Endodermal cell (in vitro differentiated cells): Measurements from ENCODE around the gene CEBPZOS. TPM values are rescaled to one million over a fixed set of nuclear protein-coding genes. Genes with fewer than 3 reads are reported as not detected.

Experiments used
- DNase-seq: peaks from one replicate; pipeline ENCODE4 v3.0.0-alpha.2; 2017
- H3K27ac ChIP-seq: 2 replicates; pipeline ENCODE4 v1.5.1; 2013; ENCODE audit warnings: mild to moderate bottlenecking, low read depth, low read length, moderate library complexity
- H3K27me3 ChIP-seq: 2 replicates; pipeline ENCODE4 v1.6.1; 2013; ENCODE audit warnings: mild to moderate bottlenecking, low read length, moderate library complexity; ENCODE audit not compliant: insufficient read depth, control insufficient read depth, poor library complexity, severe bottlenecking
- H3K36me3 ChIP-seq: 2 replicates; pipeline ENCODE4 v1.7.0; 2013; ENCODE audit warnings: mild to moderate bottlenecking, low read length, moderate library complexity; ENCODE audit not compliant: control insufficient read depth, insufficient read depth
- H3K4me1 ChIP-seq: one replicate; pipeline ENCODE4 v1.7.0; 2013; ENCODE audit warnings: low read length; ENCODE audit not compliant: control insufficient read depth, insufficient read depth
- H3K4me3 ChIP-seq: 2 replicates; pipeline ENCODE4 v1.5.1; 2013; ENCODE audit warnings: mild to moderate bottlenecking, low read length, moderate library complexity
- H3K9ac ChIP-seq: 2 replicates; pipeline ENCODE4 v1.6.1; 2013; ENCODE audit warnings: mild to moderate bottlenecking, low read length, moderate library complexity; ENCODE audit not compliant: poor library complexity, severe bottlenecking; ENCODE audit errors: extremely low read depth
- H3K9me3 ChIP-seq: 2 replicates; pipeline ENCODE4 v1.6.1; 2013; ENCODE audit warnings: mild to moderate bottlenecking, low read length, moderate library complexity; ENCODE audit not compliant: control insufficient read depth
- H3K27ac Mint-ChIP-seq: 2 replicates; pipeline ENCODE4 v1.8.0; 2020; ENCODE audit warnings: mixed read lengths
- H3K27me3 Mint-ChIP-seq: 2 replicates; pipeline ENCODE4 v1.8.0; 2021; ENCODE audit warnings: mild to moderate bottlenecking, mixed read lengths; ENCODE audit not compliant: insufficient read depth
- H3K36me3 Mint-ChIP-seq: 2 replicates; pipeline ENCODE4 v1.8.0; 2020; ENCODE audit warnings: low read depth, mixed read lengths
- H3K4me1 Mint-ChIP-seq: 2 replicates; pipeline ENCODE4 v1.8.0; 2020; ENCODE audit warnings: mixed read lengths
- H3K4me3 Mint-ChIP-seq: 2 replicates; pipeline ENCODE4 v1.8.0; 2020; ENCODE audit warnings: mild to moderate bottlenecking, moderate library complexity, mixed read lengths
- H3K9me3 Mint-ChIP-seq: 2 replicates; pipeline ENCODE4 v1.8.0; 2020; ENCODE audit warnings: mild to moderate bottlenecking, mixed read lengths
- WGBS, 2 experiments: methylation state at CpG; one replicate each; pipeline versions ENCODE4 v1.1.5 to v1.1.7; 2013; ENCODE audit warnings: missing lambda C conversion rate in 2 of 2, mixed read lengths in 1 of 2; ENCODE audit not compliant: insufficient coverage in 1 of 2, insufficient read length in 1 of 2; 5-methylcytosine and 5-hydroxymethylcytosine counted together
- total RNA-seq, 2 donors: library from RNA; stranded (reverse); fragmentation: NEBNext Ultra II Directional in 1 of 2; extraction: Animal tissue kit (Norgen Biotek cat#: 25700) in 1 of 2; gene quantifications; 2 replicates in 1 of 2; 3 replicates in 1 of 2; pipeline ENCODE4 v1.2.1, GENCODE V29; 2021
- TF ChIP-seq, protein P1 (sequence below): fragments of 200-600 bp; sonication (generic); conservative IDR thresholded peaks from 2 replicates; pipeline ENCODE4 v1.5.0; 2021; ENCODE audit warnings: antibody characterized with exemption, mild to moderate bottlenecking

The CEBPZOS gene
- total RNA-seq, 2 donors from 2014 or later, result 4.4 to 11.8 TPM

DNA sequence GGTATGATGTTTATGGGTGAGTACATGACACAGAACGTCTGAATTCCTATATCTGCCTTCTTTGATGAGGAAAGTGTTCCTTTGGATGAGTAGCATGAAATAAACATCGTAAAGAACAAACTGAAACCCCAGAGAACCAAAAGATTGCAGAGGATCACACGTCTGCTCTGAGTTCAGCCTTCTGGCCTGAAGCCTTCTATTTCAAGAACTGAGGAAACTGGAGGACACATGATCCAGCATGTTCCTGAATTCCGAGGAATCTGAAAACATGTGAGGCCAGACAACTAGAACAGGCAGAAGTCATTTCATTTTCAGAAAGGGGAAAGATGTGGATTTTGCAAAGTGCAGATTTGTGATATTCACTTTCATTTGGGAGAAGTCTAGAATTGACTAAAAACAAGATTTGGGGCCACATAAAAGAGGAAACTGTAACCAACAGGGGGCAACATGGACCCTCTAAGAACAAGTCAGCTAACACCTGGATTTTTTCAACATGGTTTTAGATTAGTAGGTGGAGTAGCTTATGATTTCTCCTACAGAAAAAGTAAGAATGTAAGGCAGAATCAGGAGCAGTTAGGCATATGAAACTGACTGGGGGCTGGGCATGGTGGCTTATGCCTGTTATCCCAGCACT is 16.2 kb upstream of the CEBPZOS start:
- no peak overlapping the region for H3K27ac Mint-ChIP-seq

DNA sequence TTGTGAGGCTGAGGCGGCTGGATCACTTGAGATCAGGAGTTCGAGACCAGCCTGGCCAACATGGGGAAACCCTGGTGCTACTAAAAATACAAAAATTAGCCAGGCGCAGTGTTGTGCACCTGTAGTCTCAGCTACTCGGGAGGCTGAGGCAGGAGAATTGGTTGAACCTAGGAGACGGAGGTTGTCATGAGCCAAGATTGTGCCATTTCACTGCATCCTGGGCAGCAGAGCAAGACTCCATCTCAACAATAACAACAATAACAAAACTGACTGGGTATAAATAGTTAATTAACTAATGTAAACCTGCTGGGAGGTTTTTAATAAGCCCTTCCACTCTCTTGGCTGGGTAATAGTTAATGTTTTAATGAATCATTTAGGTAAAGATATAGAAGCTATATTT is 15.7 kb upstream of the CEBPZOS start:
- H3K36me3 ChIP-seq, result no peaks in the 10 kb centered on the region
- no peaks in the 10 kb centered on the region for H3K9me3 Mint-ChIP-seq
- no peaks in the 10 kb centered on the region for H3K27me3 ChIP-seq
- TF ChIP-seq, protein P1, sequence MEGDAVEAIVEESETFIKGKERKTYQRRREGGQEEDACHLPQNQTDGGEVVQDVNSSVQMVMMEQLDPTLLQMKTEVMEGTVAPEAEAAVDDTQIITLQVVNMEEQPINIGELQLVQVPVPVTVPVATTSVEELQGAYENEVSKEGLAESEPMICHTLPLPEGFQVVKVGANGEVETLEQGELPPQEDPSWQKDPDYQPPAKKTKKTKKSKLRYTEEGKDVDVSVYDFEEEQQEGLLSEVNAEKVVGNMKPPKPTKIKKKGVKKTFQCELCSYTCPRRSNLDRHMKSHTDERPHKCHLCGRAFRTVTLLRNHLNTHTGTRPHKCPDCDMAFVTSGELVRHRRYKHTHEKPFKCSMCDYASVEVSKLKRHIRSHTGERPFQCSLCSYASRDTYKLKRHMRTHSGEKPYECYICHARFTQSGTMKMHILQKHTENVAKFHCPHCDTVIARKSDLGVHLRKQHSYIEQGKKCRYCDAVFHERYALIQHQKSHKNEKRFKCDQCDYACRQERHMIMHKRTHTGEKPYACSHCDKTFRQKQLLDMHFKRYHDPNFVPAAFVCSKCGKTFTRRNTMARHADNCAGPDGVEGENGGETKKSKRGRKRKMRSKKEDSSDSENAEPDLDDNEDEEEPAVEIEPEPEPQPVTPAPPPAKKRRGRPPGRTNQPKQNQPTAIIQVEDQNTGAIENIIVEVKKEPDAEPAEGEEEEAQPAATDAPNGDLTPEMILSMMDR, result no peak
- H3K36me3 Mint-ChIP-seq, result no peaks in the 10 kb centered on the region
- H3K4me3 Mint-ChIP-seq, result no peak overlapping the region
- no peak for DNase-seq
- H3K4me3 ChIP-seq, result no peak overlapping the region
- no peaks in the 10 kb centered on the region for H3K9me3 ChIP-seq
- no peaks in the 10 kb centered on the region for H3K4me1 ChIP-seq
- no peak overlapping the region for H3K9ac ChIP-seq
- no peaks in the 10 kb centered on the region for H3K27me3 Mint-ChIP-seq
- no peak overlapping the region for H3K27ac Mint-ChIP-seq
- WGBS, 2 experiments, result 85 to 91% methylated on average over 4 to 5 of the region's 5 CpGs
- H3K4me1 Mint-ChIP-seq, result peaks cover 15% of the 10 kb centered on the region
- H3K27ac ChIP-seq, result no peak overlapping the region

More for the DNA sequence above, 16.2 kb upstream of the CEBPZOS start:
- H3K36me3 Mint-ChIP-seq, result no peaks in the 10 kb centered on the region
- no peaks in the 10 kb centered on the region for H3K9me3 ChIP-seq
- H3K9ac ChIP-seq, result no peak overlapping the region
- no peaks in the 10 kb centered on the region for H3K36me3 ChIP-seq
- no peak overlapping the region for H3K4me3 Mint-ChIP-seq
- TF ChIP-seq, protein P1, result peak; percentile 69
- no peaks in the 10 kb centered on the region for H3K9me3 Mint-ChIP-seq
- no peaks in the 10 kb centered on the region for H3K27me3 ChIP-seq
- no peak overlapping the region for H3K27ac ChIP-seq
- no peaks in the 10 kb centered on the region for H3K4me1 ChIP-seq
- H3K4me3 ChIP-seq, result no peak overlapping the region
- H3K4me1 Mint-ChIP-seq, result peaks cover 15% of the 10 kb centered on the region
- DNase-seq, result no peak
- 84 to 88% methylated on average over 4 of the region's 4 CpGs for WGBS, 2 experiments
- no peaks in the 10 kb centered on the region for H3K27me3 Mint-ChIP-seq

DNA sequence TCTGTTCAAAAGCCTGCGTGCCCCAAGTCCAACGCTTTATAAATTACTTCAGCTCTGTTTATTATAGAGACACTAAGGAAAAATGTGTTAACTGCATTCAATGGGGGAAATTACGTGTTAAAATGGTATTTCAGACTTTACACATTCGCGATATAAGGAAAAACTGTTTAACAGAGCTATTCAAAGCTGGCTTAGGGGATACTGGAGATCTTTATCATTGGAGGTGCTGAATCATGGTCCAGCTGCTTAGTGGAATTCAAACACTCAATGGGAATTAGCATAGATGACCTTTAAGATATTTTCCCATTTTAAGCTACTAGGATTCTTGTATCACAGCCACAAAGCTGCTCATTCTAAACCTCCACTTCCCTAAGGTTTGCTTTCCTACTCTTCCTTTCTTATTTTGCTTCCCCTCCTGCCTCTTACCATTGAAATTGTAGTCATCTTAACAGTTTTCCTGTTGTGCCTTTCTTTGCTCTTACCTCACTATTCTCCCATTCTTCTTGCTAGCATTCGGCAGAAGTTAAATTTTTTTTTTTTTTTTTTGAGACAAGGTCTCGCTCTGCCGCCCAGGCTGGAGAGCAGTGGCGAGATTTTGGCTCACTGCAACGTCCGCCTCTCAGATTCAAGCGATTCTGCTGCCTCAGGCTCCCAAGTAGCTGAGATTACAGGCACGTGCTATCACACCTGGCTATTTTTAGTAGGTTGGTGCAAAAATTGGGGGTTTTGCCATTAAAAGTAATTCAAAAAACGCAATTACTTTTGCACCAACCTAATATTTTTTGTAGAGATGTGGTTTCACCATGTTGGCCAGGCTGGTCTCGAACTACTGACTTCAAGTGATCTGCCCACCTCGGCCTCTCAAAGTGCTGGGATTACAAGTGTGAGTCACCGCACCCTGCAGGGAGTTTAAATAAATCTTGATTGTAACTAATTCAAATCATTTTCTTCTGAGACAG is 14.3 kb upstream of the CEBPZOS start:
- 64 to 68% methylated on average over 13 to 17 of the region's 17 CpGs for WGBS, 2 experiments
- Histone ChIP-seq H3K27ac (no peak overlapping the region), H3K36me3 (no peaks in the 10 kb centered on the region), H3K4me3 (no peak overlapping the region), H3K27me3 (no peaks in the 10 kb centered on the region), H3K9ac (no peak overlapping the region), H3K9me3 (no peaks in the 10 kb centered on the region), H3K4me1 (no peaks in the 10 kb centered on the region)
- H3K36me3 Mint-ChIP-seq, result no peaks in the 10 kb centered on the region
- H3K4me3 Mint-ChIP-seq, result no peak overlapping the region
- H3K27me3 Mint-ChIP-seq, result no peaks in the 10 kb centered on the region
- no peak for DNase-seq
- peak overlapping the region; percentile 24 for H3K27ac Mint-ChIP-seq
- H3K4me1 Mint-ChIP-seq, result peaks cover 15% of the 10 kb centered on the region
- H3K9me3 Mint-ChIP-seq, result no peaks in the 10 kb centered on the region
- TF ChIP-seq, protein P1, result no peak
